Body of pancreas (tissue), 4 donors: Measurements from ENCODE around the gene GGT6. TPM values are rescaled to one million over a fixed set of nuclear protein-coding genes. Genes with fewer than 3 reads are reported as not detected.

ENCODE experiments used
- ATAC-seq: fragments of 150-250 bp; one replicate; pipeline ENCODE4 v1.9.1; 2016
- DNase-seq, 4 donors: peaks; one replicate each; pipeline ENCODE4 v3.0.0-alpha.2; 2019
- H3K27ac ChIP-seq, 4 donors: fragments of 200-600 bp; sonication (generic); 1 replicate in 3 of 4; 2 replicates in 1 of 4; pipeline versions ENCODE4 v1.5.1 to v1.6.1; 2016 to 2019; ENCODE audit warnings: mild to moderate bottlenecking in 1 of 4, mixed read lengths in 1 of 4, moderate library complexity in 1 of 4
- H3K27me3 ChIP-seq, 2 donors: fragments of 200-600 bp; sonication (generic); one replicate each; pipeline ENCODE4 v1.6.0; 2016; ENCODE audit warnings: mild to moderate bottlenecking in 1 of 2
- H3K36me3 ChIP-seq, 2 donors: fragments of 200-600 bp; sonication (generic); replicated peaks in 1 of 2; 2 replicates each; pipeline ENCODE4 v1.5.1; 2016; ENCODE audit warnings: low read depth in 2 of 2; ENCODE audit not compliant: insufficient read depth in 1 of 2
- H3K4me1 ChIP-seq: fragments of 200-600 bp; sonication (generic); one replicate; pipeline ENCODE4 v1.6.0; 2016
- H3K4me3 ChIP-seq, 2 donors: fragments of 200-600 bp; sonication (generic); 1 replicate in 1 of 2; 2 replicates in 1 of 2; pipeline ENCODE4 v1.5.1; 2016 to 2019
- H3K9me3 ChIP-seq, 3 donors: fragments of 200-600 bp; sonication (generic); 1 replicate in 2 of 3; 2 replicates in 1 of 3; pipeline ENCODE4 v1.5.1; 2016
- POLR2A ChIP-seq, 3 donors: fragments of 450-650 bp; IDR thresholded peaks; one replicate each; pipeline ENCODE4 v1.6.1; 2016; ENCODE audit warnings: antibody characterized with exemption in 3 of 3, mild to moderate bottlenecking in 2 of 3
- WGBS, 2 donors: methylation state at CpG; one replicate each; pipeline ENCODE4 v1.1.5; 2017; 5-methylcytosine and 5-hydroxymethylcytosine counted together
- intact Hi-C: fragments of 100-400 bp; cut with DNase I; formaldehyde crosslinking; loops from one replicate; pipeline ENCODE4 v1.15.1; 2023
- total RNA-seq, 2 donors: library from RNA; depleted of rRNA; stranded (reverse); fragments of >200 nt; gene quantifications; one replicate each; pipeline ENCODE4 v1.1.0, GENCODE V29; 2016
- TF ChIP-seq, protein P1 (sequence below), 7 experiments: fragments of 450-650 bp in 4 of 7; fragments of 200-600 bp in 3 of 7; sonication (generic) in 3 of 7; IDR thresholded peaks; one replicate each; pipeline ENCODE4 v1.5.1; 2016 to 2019; ENCODE audit warnings: antibody characterized with exemption in 7 of 7

GGT6 gene
- total RNA-seq, 2 donors from 2014 or later, result 29.3 to 85.7 TPM

DNA sequence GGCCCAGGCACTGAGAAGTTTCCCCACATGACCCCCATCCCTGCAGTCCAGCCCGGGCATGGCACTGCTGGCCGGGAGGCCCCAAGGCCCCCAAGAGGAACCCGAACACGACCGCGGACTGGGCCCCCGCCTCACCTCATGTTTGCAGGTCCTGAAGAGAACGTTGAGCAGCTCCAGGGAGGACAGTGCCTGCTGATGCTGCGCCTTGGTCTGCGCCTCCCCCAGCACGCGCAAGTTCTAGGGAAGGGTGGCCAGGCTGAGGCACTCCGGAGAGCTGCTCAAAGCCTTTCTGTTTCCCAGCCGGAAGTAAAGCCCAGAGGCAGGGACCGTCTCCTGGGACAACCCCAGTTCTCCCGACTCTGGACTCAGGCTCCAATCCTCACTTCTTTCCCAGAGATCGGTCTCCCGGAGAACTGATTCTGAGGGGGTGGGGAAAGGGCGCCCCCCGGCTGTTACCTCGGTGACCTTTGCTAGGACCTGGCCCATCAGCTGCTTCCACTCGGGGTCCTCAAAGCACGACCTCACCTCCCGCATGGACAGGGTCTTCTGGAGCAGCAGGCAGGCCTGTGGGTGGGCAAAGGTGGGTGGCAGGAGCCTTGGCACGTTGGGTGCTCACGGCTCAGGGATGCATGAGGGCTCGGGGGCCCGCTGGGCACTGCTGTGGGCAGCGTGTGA is 18.9 kb downstream of the GGT6 start:
- peaks cover 19 to 22% of the 10 kb centered on the region in 2 donors for H3K36me3 ChIP-seq
- DNase-seq (peak in 1 of 4 donors; percentile 15), ATAC-seq (no peak)
- WGBS, 2 donors, result 76 to 83% methylated on average over 12 to 28 of the region's 29 CpGs
- H3K4me1 ChIP-seq, result no peaks in the 10 kb centered on the region
- no peak overlapping the region for H3K4me3 ChIP-seq
- H3K9me3 ChIP-seq, result no peaks in the 10 kb centered on the region
- intact Hi-C loops, result no loop called here
- TF ChIP-seq POLR2A (IDR thresholded peaks at IDR 0.05), result no peak
- TF ChIP-seq, protein P1, sequence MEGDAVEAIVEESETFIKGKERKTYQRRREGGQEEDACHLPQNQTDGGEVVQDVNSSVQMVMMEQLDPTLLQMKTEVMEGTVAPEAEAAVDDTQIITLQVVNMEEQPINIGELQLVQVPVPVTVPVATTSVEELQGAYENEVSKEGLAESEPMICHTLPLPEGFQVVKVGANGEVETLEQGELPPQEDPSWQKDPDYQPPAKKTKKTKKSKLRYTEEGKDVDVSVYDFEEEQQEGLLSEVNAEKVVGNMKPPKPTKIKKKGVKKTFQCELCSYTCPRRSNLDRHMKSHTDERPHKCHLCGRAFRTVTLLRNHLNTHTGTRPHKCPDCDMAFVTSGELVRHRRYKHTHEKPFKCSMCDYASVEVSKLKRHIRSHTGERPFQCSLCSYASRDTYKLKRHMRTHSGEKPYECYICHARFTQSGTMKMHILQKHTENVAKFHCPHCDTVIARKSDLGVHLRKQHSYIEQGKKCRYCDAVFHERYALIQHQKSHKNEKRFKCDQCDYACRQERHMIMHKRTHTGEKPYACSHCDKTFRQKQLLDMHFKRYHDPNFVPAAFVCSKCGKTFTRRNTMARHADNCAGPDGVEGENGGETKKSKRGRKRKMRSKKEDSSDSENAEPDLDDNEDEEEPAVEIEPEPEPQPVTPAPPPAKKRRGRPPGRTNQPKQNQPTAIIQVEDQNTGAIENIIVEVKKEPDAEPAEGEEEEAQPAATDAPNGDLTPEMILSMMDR (IDR thresholded peaks at IDR 0.05), result peak in 1 of 7 experiments; percentile 13
- no peaks in the 10 kb centered on the region for H3K27me3 ChIP-seq
- H3K27ac ChIP-seq, result peak overlapping the region in 3 of 4 donors; percentile 21 to 46 (median 40)

DNA sequence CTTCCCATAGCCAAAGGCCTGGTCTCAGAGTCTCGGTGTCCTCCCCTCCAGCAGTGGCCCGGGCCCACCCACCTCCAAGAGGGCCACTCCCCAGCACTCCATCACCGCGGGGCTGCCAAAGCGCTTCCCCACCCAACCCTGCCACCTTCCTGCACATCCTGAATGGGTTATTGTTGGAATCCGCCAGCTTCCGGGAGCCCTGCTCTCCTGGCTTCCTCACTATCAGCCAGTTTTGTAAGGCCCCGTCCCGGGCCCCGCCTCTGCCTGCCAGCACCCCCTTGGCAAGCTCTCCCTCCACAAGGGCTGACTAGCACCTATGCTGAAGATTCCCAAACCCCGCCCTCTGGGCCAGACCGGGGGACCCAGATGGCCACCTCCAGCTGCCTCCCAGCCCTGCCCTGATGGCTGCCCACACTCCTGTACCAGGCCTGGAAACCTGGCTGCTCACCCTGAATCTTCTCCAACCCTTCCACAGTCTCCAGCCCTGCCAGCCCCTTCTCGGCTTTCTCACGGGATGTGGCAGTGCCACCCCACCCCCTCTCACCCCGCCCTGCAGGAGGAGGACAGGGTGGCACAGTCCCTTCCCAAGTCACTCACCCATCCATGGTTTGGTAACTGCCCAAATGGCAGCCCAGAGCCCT is 19.6 kb downstream of the GGT6 start:
- no peaks in the 10 kb centered on the region for H3K9me3 ChIP-seq
- TF ChIP-seq POLR2A (IDR thresholded peaks at IDR 0.05), result no peak
- TF ChIP-seq, protein P1 (IDR thresholded peaks at IDR 0.05), result no peak
- no peaks in the 10 kb centered on the region for H3K27me3 ChIP-seq
- intact Hi-C loops, result no loop called here
- DNase-seq (peak in 1 of 4 donors; percentile 30), ATAC-seq (no peak)
- H3K36me3 ChIP-seq, result peaks cover 19 to 22% of the 10 kb centered on the region in 2 donors
- peak overlapping the region in 3 of 4 donors; percentile 21 to 46 (median 40) for H3K27ac ChIP-seq
- 60 to 83% methylated on average over 12 to 15 of the region's 15 CpGs for WGBS, 2 donors
- no peaks in the 10 kb centered on the region for H3K4me1 ChIP-seq
- H3K4me3 ChIP-seq, result no peak overlapping the region

- intact Hi-C loops, result no loop called here
- Histone ChIP-seq H3K4me3 (no peak overlapping the region), H3K27ac (peak overlapping the region in 3 of 4 donors; percentile 21 to 46 (median 40)), H3K9me3 (no peaks in the 10 kb centered on the region), H3K36me3 (peaks cover 19 to 22% of the 10 kb centered on the region in 2 donors), H3K27me3 (no peaks in the 10 kb centered on the region), H3K4me1 (no peaks in the 10 kb centered on the region)
- 64 to 83% methylated on average over 5 to 14 of the region's 14 CpGs for WGBS, 2 donors
- TF ChIP-seq, protein P1 (IDR thresholded peaks at IDR 0.05), result peak in 2 of 7 experiments; percentile 15 to 31
- TF ChIP-seq POLR2A (IDR thresholded peaks at IDR 0.05), result no peak
- DNase-seq, result peak in 1 of 4 donors; percentile 15
- ATAC-seq, result no peak
Measured at GRCh38 chr17:4540224-4540651, 20.1 kb downstream of the GGT6 start.

- ATAC-seq, result no peak
- H3K4me3 ChIP-seq, result no peak overlapping the region
- WGBS, 2 donors, result 91 to 93% methylated on average over 14 to 26 of the region's 26 CpGs
- H3K27ac ChIP-seq, result peak overlapping the region in 1 of 4 donors; percentile 5
- intact Hi-C loops, result no loop called here
- H3K4me1 ChIP-seq, result no peaks in the 10 kb centered on the region
- no peaks in the 10 kb centered on the region for H3K27me3 ChIP-seq
- TF ChIP-seq, protein P1 (IDR thresholded peaks at IDR 0.05), result no peak
- no peak for TF ChIP-seq POLR2A (IDR thresholded peaks at IDR 0.05)
- no peak for DNase-seq
- peaks cover 19 to 22% of the 10 kb centered on the region in 2 donors for H3K36me3 ChIP-seq
- no peaks in the 10 kb centered on the region for H3K9me3 ChIP-seq
Measured at GRCh38 chr17:4539576-4540223, 20.7 kb downstream of the GGT6 start.
